ENCODE results near the gene TSBP1.

The TSBP1 gene

GRCh38 chr6:32355018-32355417, 16.7 kb downstream of the TSBP1 start:
- Histone ChIP-seq H3K27me3 (ENCODE audit: low read depth, low read length) (no peaks in the 10 kb centered on the region), H3K36me3 (replicated peaks; ENCODE audit: low read depth, low read length) (no peaks in the 10 kb centered on the region), H3K9ac (ENCODE audit: low read length) (no peak overlapping the region), H2AFZ (ENCODE audit: low read depth, low read length) (no peak overlapping the region), H4K20me1 (ENCODE audit: insufficient read depth, low read length) (no peaks in the 10 kb centered on the region), H3K27ac (ENCODE audit: low read length) (no peak overlapping the region), H3K4me1 (ENCODE audit: low read length) (peaks cover 6% of the 10 kb centered on the region; the same call in 1 of the 2 replicates), H3K4me3 (ENCODE audit: low read length) (no peak overlapping the region), H3K79me2 (ENCODE audit: low read length) (no peaks in the 10 kb centered on the region), H3K9me3 (ENCODE audit: insufficient read depth, low read length) (no peaks in the 10 kb centered on the region), H3K4me2 (ENCODE audit: low read length) (no peak overlapping the region)
- TF ChIP-seq CTCF (IDR thresholded peaks at IDR 0.05; ENCODE audit: low read depth, low read length) (no peak), EZH2phosphoT487 (IDR thresholded peaks at IDR 0.05; ENCODE audit: low read depth) (no peak)

GRCh38 chr6:32353348-32353747, 18.4 kb downstream of the TSBP1 start:
- no peak overlapping the region for H3K4me2 ChIP-seq (ENCODE audit: low read length)
- no peaks in the 10 kb centered on the region for H3K9me3 ChIP-seq (ENCODE audit: insufficient read depth, low read length)
- H3K36me3 ChIP-seq (replicated peaks; ENCODE audit: low read depth, low read length) = no peaks in the 10 kb centered on the region
- H3K4me1 ChIP-seq (ENCODE audit: low read length) = peaks cover 6% of the 10 kb centered on the region; the same call in 1 of the 2 replicates
- H3K9ac ChIP-seq (ENCODE audit: low read length) = no peak overlapping the region
- no peaks in the 10 kb centered on the region for H3K27me3 ChIP-seq (ENCODE audit: low read depth, low read length)
- H3K4me3 ChIP-seq (ENCODE audit: low read length) = no peak overlapping the region
- no peaks in the 10 kb centered on the region for H3K79me2 ChIP-seq (ENCODE audit: low read length)
- H2AFZ ChIP-seq (ENCODE audit: low read depth, low read length) = no peak overlapping the region
- H4K20me1 ChIP-seq (ENCODE audit: insufficient read depth, low read length) = no peaks in the 10 kb centered on the region
- no peak overlapping the region for H3K27ac ChIP-seq (ENCODE audit: low read length)
- TF ChIP-seq CTCF (IDR thresholded peaks at IDR 0.05; ENCODE audit: low read depth, low read length) (no peak), EZH2phosphoT487 (IDR thresholded peaks at IDR 0.05; ENCODE audit: low read depth) (no peak)

GRCh38 chr6:32340242-32340641, 31.5 kb downstream of the TSBP1 start:
- H3K9ac ChIP-seq (ENCODE audit: low read length) = no peak overlapping the region
- H3K27me3 ChIP-seq (ENCODE audit: low read depth, low read length) = no peaks in the 10 kb centered on the region
- H3K9me3 ChIP-seq (ENCODE audit: insufficient read depth, low read length) = no peaks in the 10 kb centered on the region
- H3K36me3 ChIP-seq (replicated peaks; ENCODE audit: low read depth, low read length) = no peaks in the 10 kb centered on the region
- H3K27ac ChIP-seq (ENCODE audit: low read length) = no peak overlapping the region
- H3K4me2 ChIP-seq (ENCODE audit: low read length) = no peak overlapping the region
- H4K20me1 ChIP-seq (ENCODE audit: insufficient read depth, low read length) = no peaks in the 10 kb centered on the region
- no peak overlapping the region for H3K4me3 ChIP-seq (ENCODE audit: low read length)
- TF ChIP-seq EZH2phosphoT487 (IDR thresholded peaks at IDR 0.05; ENCODE audit: low read depth) (no peak), CTCF (IDR thresholded peaks at IDR 0.05; ENCODE audit: low read depth, low read length) (no peak)
- H2AFZ ChIP-seq (ENCODE audit: low read depth, low read length) = no peak overlapping the region
- peaks cover 25% of the 10 kb centered on the region for H3K4me1 ChIP-seq (ENCODE audit: low read length)
- no peaks in the 10 kb centered on the region for H3K79me2 ChIP-seq (ENCODE audit: low read length)

- no peak overlapping the region for H3K9ac ChIP-seq (ENCODE audit: low read length)
- no peaks in the 10 kb centered on the region for H3K79me2 ChIP-seq (ENCODE audit: low read length)
- H3K27me3 ChIP-seq (ENCODE audit: low read depth, low read length) = no peaks in the 10 kb centered on the region
- TF ChIP-seq EZH2phosphoT487 (IDR thresholded peaks at IDR 0.05; ENCODE audit: low read depth) (no peak), CTCF (IDR thresholded peaks at IDR 0.05; ENCODE audit: low read depth, low read length) (0 out of 2 replicates have a peak, but pooled peaks have one; percentile 5)
- H3K4me2 ChIP-seq (ENCODE audit: low read length) = peak overlapping the region; percentile 47
- no peak overlapping the region for H3K27ac ChIP-seq (ENCODE audit: low read length)
- no peaks in the 10 kb centered on the region for H4K20me1 ChIP-seq (ENCODE audit: insufficient read depth, low read length)
- no peak overlapping the region for H3K4me3 ChIP-seq (ENCODE audit: low read length)
- H3K4me1 ChIP-seq (ENCODE audit: low read length) = peaks cover 15% of the 10 kb centered on the region
- H3K9me3 ChIP-seq (ENCODE audit: insufficient read depth, low read length) = no peaks in the 10 kb centered on the region
- H2AFZ ChIP-seq (ENCODE audit: low read depth, low read length) = no peak overlapping the region
- no peaks in the 10 kb centered on the region for H3K36me3 ChIP-seq (replicated peaks; ENCODE audit: low read depth, low read length)
These were observed 34.4 kb downstream of the TSBP1 start for GRCh38 chr6:32337186-32337805.

Measured in OCI-LY3 (cell line).